NCI-H2196 (cell line): Measurements from ENCODE around the gene PSTPIP1.

Source experiments
- DNase-seq: peaks from one replicate; lab custom pipeline; 2025; ENCODE audit not compliant: unreplicated experiment; lab: John Stamatoyannopoulos, UW

Gene PSTPIP1

GRCh38 chr15:76978522-76979330, 16.2 kb upstream of the PSTPIP1 start:
- no peak for DNase-seq

GRCh38 chr15:76979331-76979925, 15.5 kb upstream of the PSTPIP1 start:
- no peak for DNase-seq

GRCh38 chr15:76979996-76980520, 14.9 kb upstream of the PSTPIP1 start:
- no peak for DNase-seq

- no peak for DNase-seq
Observed at GRCh38 chr15:76982356-76982755, 12.6 kb upstream of the PSTPIP1 start.

- no peak for DNase-seq
Observed at GRCh38 chr15:76982756-76983155, 12.2 kb upstream of the PSTPIP1 start.

- DNase-seq = no peak
Observed at GRCh38 chr15:76983590-76984375, 11.1 kb upstream of the PSTPIP1 start.

GRCh38 chr15:76986743-76987142, 8.2 kb upstream of the PSTPIP1 start:
- no peak for DNase-seq

GRCh38 chr15:76987276-76987675, 7.7 kb upstream of the PSTPIP1 start:
- DNase-seq = no peak

- no peak for DNase-seq
Observed at GRCh38 chr15:76987896-76988860, 6.7 kb upstream of the PSTPIP1 start.

- no peak for DNase-seq
Observed at GRCh38 chr15:76988867-76989780, 5.8 kb upstream of the PSTPIP1 start.

GRCh38 chr15:76991048-76991447, 3.9 kb upstream of the PSTPIP1 start:
- DNase-seq = no peak

- no peak for DNase-seq
Observed at GRCh38 chr15:76991741-76992645, 2.9 kb upstream of the PSTPIP1 start.

GRCh38 chr15:76993114-76993725, 1.7 kb upstream of the PSTPIP1 start:
- no peak for DNase-seq

GRCh38 chr15:76994001-76994400, 925 bp upstream of the PSTPIP1 start:
- no peak for DNase-seq

- DNase-seq = no peak
Observed at GRCh38 chr15:76994496-76994895, 430 bp upstream of the PSTPIP1 start.

- no peak for DNase-seq
Observed at GRCh38 chr15:76996076-76996525, 1.2 kb downstream of the PSTPIP1 start.

- no peak for DNase-seq
Observed at GRCh38 chr15:76996526-76997401, 1.8 kb downstream of the PSTPIP1 start.
